Measurements from ENCODE around the gene SPTBN1.

SPTBN1 gene

DNA sequence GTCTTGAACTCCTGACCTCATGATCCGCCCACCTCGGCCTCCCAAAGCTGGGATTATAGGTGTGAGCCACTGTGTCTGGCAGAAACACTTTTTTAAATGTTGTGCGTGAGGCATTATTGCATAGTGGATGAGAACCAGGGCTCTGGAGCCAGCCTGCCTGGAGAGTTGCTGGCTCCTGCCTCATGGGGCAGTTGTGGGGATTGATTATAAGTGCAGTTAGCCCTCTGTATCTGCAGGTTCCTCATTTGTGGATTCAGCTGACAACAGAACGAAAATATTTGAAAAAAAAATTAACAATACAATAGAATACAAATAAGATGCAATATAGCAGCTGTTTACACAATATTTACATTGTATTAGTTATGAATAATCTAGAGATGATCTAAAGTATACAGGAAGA, 137.9 kb downstream of the SPTBN1 start:
- H3K4me3 ChIP-seq (ENCODE audit: low read depth, low read length, poor library complexity, severe bottlenecking), result no peak overlapping the region
- H3K27ac ChIP-seq (ENCODE audit: low read depth, low read length, poor library complexity, severe bottlenecking), result no peak overlapping the region
- no peak overlapping the region for H2AFZ ChIP-seq (ENCODE audit: low read length)
- no peaks in the 10 kb centered on the region for H3K9me2 ChIP-seq (ENCODE audit: low read depth, low read length)
- no peaks in the 10 kb centered on the region for H3F3A ChIP-seq (ENCODE audit: insufficient read depth, low read length)
- H3K4me1 ChIP-seq (ENCODE audit: insufficient read depth, low read length, severe bottlenecking), result peaks cover 18% of the 10 kb centered on the region
- H3K9ac ChIP-seq (ENCODE audit: low read length), result no peak overlapping the region
- no peaks in the 10 kb centered on the region for H3K79me2 ChIP-seq (ENCODE audit: insufficient read depth, low read length)
- H3K36me3 ChIP-seq (ENCODE audit: insufficient read depth, low read length), result peaks cover 7% of the 10 kb centered on the region; the same call in 1 of the 2 replicates
- H3K27me3 ChIP-seq (ENCODE audit: insufficient read depth, low read length), result no peaks in the 10 kb centered on the region
- no peaks in the 10 kb centered on the region for H4K20me1 ChIP-seq (ENCODE audit: insufficient read depth, low read length)
- H3K9me3 ChIP-seq (ENCODE audit: low read length), result no peaks in the 10 kb centered on the region
- H3K4me2 ChIP-seq (ENCODE audit: low read length), result no peak overlapping the region
- TF ChIP-seq, protein P1, sequence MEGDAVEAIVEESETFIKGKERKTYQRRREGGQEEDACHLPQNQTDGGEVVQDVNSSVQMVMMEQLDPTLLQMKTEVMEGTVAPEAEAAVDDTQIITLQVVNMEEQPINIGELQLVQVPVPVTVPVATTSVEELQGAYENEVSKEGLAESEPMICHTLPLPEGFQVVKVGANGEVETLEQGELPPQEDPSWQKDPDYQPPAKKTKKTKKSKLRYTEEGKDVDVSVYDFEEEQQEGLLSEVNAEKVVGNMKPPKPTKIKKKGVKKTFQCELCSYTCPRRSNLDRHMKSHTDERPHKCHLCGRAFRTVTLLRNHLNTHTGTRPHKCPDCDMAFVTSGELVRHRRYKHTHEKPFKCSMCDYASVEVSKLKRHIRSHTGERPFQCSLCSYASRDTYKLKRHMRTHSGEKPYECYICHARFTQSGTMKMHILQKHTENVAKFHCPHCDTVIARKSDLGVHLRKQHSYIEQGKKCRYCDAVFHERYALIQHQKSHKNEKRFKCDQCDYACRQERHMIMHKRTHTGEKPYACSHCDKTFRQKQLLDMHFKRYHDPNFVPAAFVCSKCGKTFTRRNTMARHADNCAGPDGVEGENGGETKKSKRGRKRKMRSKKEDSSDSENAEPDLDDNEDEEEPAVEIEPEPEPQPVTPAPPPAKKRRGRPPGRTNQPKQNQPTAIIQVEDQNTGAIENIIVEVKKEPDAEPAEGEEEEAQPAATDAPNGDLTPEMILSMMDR (IDR thresholded peaks at IDR 0.05; ENCODE audit: low read length), result no peak
- TF ChIP-seq EZH2 (IDR thresholded peaks at IDR 0.05; ENCODE audit: borderline replicate concordance, low read length), result no peak

DNA sequence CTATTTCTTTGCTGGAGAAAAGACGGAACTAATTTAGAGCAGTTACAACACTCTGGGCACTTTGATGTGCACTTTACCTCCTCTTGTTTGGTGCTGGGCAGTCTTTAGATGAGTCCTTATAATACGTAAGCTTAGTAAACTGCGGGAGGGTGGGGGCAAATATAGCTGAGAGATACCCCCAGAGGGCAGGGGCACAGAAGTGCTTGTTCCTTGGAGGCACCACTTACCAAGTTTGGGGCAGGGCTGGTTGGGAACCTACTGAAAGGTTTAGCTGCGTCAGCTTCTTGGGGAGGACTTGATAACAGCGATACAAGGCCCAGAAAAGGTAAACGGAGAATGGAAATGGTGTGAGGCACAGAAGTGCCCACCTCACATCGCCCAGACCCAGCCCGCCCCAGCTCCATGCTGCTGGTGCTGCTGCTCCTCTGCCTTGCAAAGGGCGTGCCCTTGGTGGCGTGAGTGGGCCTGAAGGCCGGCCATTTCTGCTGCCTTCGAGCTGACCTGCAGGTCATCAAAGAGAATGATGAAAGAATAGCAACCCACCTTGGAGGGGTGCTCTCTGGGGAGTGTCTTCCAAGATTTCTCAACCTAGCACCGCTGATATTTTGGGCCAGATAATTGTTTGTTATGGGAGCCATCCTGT, 139.2 kb downstream of the SPTBN1 start:
- peaks cover 18% of the 10 kb centered on the region for H3K4me1 ChIP-seq (ENCODE audit: insufficient read depth, low read length, severe bottlenecking)
- no peaks in the 10 kb centered on the region for H3K79me2 ChIP-seq (ENCODE audit: insufficient read depth, low read length)
- no peak overlapping the region for H2AFZ ChIP-seq (ENCODE audit: low read length)
- H3K4me2 ChIP-seq (ENCODE audit: low read length), result no peak overlapping the region
- TF ChIP-seq, protein P1 (IDR thresholded peaks at IDR 0.05; ENCODE audit: low read length), result no peak
- H3K4me3 ChIP-seq (ENCODE audit: low read depth, low read length, poor library complexity, severe bottlenecking), result no peak overlapping the region
- no peaks in the 10 kb centered on the region for H3K27me3 ChIP-seq (ENCODE audit: insufficient read depth, low read length)
- H3F3A ChIP-seq (ENCODE audit: insufficient read depth, low read length), result no peaks in the 10 kb centered on the region
- H3K9ac ChIP-seq (ENCODE audit: low read length), result no peak overlapping the region
- no peak overlapping the region for H3K27ac ChIP-seq (ENCODE audit: low read depth, low read length, poor library complexity, severe bottlenecking)
- no peaks in the 10 kb centered on the region for H3K9me3 ChIP-seq (ENCODE audit: low read length)
- H3K36me3 ChIP-seq (ENCODE audit: insufficient read depth, low read length), result peaks cover 10% of the 10 kb centered on the region; the same call in 1 of the 2 replicates
- no peaks in the 10 kb centered on the region for H4K20me1 ChIP-seq (ENCODE audit: insufficient read depth, low read length)
- H3K9me2 ChIP-seq (ENCODE audit: low read depth, low read length), result no peaks in the 10 kb centered on the region

DNA sequence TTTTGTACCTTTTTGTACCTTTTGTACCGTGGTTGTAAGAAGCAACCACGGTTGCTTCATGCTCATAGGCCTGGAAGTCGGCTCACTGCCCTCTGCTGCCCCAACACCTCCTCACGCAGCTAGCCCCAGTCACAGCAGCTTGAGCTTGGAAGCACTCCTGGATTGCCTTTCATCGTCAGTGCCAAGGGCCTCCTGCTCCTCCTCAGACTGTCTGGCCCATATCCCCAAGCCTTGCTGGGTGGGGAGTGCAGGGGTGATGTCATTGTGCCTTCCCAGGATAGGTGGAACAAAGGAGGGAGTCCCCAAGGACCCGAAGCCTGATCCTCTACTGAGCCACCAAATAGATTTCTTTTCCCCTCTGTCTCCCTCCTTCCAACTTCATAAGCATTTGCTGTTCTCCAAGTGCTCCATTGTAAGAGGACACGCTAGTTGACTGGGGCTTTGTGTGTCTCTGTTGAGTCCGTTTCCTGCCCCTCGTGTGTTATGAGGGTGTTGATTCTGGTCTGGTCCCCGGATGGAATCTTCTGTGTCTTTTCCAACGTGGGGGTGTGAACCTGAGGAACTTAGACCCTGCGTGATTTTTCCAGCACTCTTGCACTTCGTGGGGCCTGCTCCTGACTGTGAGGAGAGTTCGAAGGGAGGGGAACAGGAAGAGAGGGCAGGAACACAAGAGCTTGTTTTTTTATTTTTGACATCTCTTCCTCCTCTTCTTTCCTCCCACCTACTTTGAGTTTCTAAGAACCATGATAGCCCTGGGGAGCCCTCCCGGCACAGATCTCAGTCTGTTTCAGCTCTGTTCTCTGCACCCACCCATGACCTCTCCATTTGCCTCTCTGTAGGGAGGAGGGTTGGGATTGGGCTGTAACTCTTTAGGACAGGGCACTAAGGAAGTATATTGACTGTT, 140.1 kb downstream of the SPTBN1 start:
- H3K4me3 ChIP-seq (ENCODE audit: low read depth, low read length, poor library complexity, severe bottlenecking), result no peak overlapping the region
- H3K9me2 ChIP-seq (ENCODE audit: low read depth, low read length), result no peaks in the 10 kb centered on the region
- H2AFZ ChIP-seq (ENCODE audit: low read length), result no peak overlapping the region
- no peak overlapping the region for H3K27ac ChIP-seq (ENCODE audit: low read depth, low read length, poor library complexity, severe bottlenecking)
- no peaks in the 10 kb centered on the region for H3K27me3 ChIP-seq (ENCODE audit: insufficient read depth, low read length)
- H3K79me2 ChIP-seq (ENCODE audit: insufficient read depth, low read length), result no peaks in the 10 kb centered on the region
- H3K4me2 ChIP-seq (ENCODE audit: low read length), result no peak overlapping the region
- H3K9me3 ChIP-seq (ENCODE audit: low read length), result no peaks in the 10 kb centered on the region
- H4K20me1 ChIP-seq (ENCODE audit: insufficient read depth, low read length), result no peaks in the 10 kb centered on the region
- H3K9ac ChIP-seq (ENCODE audit: low read length), result no peak overlapping the region
- peaks cover 10% of the 10 kb centered on the region; the same call in 1 of the 2 replicates for H3K36me3 ChIP-seq (ENCODE audit: insufficient read depth, low read length)
- no peak for TF ChIP-seq EZH2 (IDR thresholded peaks at IDR 0.05; ENCODE audit: borderline replicate concordance, low read length)
- TF ChIP-seq, protein P1 (IDR thresholded peaks at IDR 0.05; ENCODE audit: low read length), result no peak
- H3F3A ChIP-seq (ENCODE audit: insufficient read depth, low read length), result no peaks in the 10 kb centered on the region
- H3K4me1 ChIP-seq (ENCODE audit: insufficient read depth, low read length, severe bottlenecking), result peaks cover 18% of the 10 kb centered on the region

All from OCI-LY1 (cell line).